ENCODE results near the gene GPX2.

The GPX2 gene

GRCh38 chr14:64942531-64943111 lies at the start of gene GPX2:
Gene GPX2 (minus strand): TSS chr14:64942745. CDS start chr14:64942726, 19 bp downstream.
- no peak for DNase-seq

DNA sequence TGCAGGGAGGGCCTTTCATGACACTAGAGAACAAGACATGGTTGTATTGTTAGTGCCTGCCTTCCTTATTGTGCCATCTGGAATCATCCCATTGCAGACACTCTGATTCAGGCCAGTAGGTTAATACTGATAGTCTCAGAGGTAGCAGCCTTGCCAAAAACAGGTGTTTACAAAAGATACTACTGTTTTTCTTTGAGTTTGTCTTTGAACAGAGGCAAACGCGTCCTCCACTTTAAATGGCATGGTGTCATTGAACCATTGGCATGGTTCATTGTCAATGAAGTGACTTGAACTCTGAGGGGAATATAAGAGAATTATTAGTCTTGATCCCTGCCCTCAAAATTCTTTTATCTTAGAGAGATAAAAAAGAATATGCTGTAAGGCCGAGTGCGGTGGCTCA lies 48.4 kb upstream of the GPX2 start:
- no peak for DNase-seq

GRCh38 chr14:64990296-64990695 lies 47.8 kb upstream of the GPX2 start:
- no peak for DNase-seq

DNA sequence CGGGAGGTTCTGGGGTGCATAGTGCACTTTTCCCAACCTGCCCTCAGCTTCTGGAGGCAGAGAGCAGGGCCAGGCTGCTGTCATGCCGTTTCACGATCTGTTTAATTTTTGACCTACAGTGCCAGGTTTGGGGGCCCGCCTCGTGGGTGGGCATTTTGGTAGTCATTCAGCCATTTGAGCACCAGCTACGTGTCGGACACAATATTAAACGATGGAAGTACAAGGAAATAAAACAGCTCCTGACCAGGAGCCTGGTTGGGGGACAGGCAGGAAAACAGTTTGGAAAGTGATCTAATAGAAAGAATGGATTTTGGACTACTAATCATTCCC lies 44.9 kb upstream of the GPX2 start:
- DNase-seq: no peak

GRCh38 chr14:64986648-64987437 lies 44.3 kb upstream of the GPX2 start, which contains the start of gene FNTB:
Gene FNTB (plus strand): TSS chr14:64986895. CDS start chr14:64986954, 59 bp downstream.
- DNase-seq: peak; percentile 98

GRCh38 chr14:64983439-64984310 lies 41.1 kb upstream of the GPX2 start:
- peak; percentile 90 for DNase-seq

DNA sequence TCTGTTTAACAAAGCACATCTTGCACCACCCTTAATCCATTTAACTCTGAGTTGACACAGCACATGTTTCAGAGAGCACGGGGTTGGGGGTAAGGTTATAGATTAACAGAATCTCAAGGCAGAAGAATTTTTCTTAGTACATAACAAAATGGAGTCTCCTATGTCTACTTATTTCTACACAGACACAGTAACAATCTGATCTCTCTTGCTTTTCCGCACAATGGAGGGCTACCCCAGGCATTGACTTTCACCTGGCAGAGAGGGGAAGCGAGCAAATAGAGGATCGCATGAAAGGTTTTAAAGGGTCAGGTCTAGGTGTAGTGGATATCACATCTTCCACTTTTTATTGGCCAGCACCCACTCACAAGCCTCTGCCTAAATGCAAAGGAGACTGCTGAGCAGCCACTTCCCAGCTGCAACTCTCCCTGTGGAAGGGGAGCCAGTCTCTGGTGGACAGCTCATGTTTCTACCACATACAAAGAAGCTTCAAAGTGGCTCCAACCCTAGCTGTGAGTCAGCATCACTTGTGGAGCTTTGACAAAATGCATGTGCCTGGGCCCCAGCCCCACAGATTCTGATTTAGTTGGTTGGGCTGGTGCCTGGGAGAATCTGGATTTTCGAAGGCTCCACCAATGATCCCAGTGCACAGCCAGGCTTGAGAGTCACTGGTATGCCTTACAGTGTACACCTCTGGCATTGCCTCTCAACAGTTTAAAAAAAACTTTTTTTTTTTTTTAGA lies 37.0 kb upstream of the GPX2 start:
- DNase-seq: no peak

GRCh38 chr14:64974563-64974962 lies 32.0 kb upstream of the GPX2 start:
- no peak for DNase-seq

DNA sequence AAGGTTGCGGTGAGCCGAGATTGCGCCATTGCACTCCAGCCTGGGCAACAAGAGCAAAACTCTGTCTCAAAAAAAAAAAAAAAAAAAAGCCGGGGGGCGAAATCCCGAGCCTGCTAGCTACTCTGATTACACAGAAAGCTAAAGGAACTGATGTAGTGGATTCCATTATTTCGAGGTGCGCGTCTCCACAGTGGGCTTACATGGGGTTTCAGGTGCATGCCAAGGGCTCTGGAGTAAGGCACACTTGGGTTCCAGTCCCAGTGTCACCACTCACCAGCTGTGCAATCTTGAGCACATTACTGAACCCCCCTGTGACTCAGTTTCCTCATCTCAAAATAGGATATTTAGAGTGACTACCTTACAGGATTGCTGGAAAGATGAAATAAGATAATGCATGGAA lies 31.3 kb upstream of the GPX2 start:
- DNase-seq: no peak

DNA sequence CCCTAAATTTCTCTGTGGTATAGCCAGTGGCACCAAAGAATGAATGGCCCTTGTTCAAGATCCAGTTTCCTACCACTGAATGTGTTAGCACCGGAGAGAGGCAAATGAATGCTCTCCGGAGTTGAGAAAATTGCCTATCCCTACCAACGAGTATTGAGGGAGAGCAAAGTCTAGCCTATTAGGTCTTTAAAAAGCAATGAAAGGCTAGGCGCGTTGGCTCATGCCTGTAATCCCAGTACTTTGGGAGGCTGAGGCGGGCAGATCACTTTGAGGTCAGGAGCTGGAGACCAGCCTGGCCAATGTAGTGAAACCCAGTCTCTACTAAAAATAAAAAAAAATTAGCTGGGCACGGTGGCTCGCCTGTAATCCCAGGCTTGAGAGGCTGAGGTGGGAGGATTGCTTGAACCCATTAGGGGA lies 30.5 kb upstream of the GPX2 start:
- no peak for DNase-seq

GRCh38 chr14:64971943-64972791 lies 29.6 kb upstream of the GPX2 start, which contains the start of gene RAB15:
Gene RAB15 (minus strand): TSS chr14:64972336. CDS start chr14:64972076, 260 bp downstream.
- no peak for DNase-seq

DNA sequence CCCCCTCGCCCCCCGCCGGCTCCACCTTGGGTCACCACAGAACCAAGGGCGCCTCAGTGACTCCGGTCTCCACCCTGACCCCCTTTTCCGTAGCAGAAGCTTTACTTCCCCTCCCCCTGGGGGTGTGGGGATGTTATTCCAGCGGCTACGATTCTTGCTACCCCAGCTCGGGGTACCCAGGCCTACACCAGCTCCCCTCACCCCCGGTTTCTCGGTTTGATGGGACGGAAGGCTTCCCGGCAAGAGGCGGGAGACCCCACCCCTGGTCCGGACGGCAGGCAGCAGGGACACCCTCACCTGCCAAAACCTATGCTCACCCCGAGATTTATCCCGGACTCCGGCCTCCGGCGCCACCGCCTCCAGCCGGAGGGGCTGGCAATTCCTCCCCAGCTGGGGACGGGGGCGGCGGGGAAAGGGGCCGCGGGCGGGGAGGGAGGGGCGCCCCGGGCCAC lies 29.0 kb upstream of the GPX2 start:
- DNase-seq: no peak

- no peak for DNase-seq
Observed at GRCh38 chr14:64970776-64971477, 28.4 kb upstream of the GPX2 start.

DNA sequence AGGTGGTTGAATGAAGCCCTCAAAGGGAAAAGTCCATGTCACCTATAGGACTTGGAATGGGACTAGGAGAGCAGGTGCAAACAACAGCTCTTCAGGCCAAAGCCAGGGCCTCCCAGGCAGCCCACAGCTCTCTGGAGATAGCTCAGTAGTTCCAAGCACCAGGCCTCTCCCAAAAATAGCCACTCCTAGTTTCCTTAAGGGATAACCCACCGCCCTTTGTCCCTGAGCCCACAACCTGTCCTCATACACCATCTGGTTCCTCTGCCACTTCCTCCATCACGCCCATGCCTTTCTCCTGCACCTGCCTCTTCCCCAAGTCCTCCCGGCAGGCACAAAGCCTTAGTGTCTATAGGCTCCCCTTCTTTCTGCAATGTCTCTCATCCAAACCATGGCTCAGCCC lies 27.5 kb upstream of the GPX2 start:
- no peak for DNase-seq

- no peak for DNase-seq
Observed at GRCh38 chr14:64968651-64969050, 26.1 kb upstream of the GPX2 start.

DNA sequence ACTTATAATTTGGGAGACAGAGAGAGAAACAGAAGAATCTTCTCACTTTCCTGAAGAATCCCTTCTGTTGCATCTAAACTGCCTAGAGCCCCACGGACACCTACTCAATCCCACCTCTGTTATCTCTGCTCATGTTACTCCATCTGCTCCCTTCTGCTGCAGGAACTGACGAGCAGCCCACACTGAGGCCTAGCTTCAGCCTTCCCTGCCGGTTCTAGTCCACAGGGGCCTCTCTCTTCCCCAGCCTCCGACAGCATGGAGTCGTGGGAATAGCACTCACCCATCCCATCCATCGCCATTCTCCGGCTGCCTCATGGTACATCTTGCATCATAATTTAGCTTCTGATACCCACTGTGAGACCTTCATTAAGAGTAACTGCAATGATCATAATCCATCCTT lies 25.6 kb upstream of the GPX2 start:
- peak; percentile 32 for DNase-seq

- DNase-seq: no peak
Observed at GRCh38 chr14:64966976-64967375, 24.4 kb upstream of the GPX2 start.

DNA sequence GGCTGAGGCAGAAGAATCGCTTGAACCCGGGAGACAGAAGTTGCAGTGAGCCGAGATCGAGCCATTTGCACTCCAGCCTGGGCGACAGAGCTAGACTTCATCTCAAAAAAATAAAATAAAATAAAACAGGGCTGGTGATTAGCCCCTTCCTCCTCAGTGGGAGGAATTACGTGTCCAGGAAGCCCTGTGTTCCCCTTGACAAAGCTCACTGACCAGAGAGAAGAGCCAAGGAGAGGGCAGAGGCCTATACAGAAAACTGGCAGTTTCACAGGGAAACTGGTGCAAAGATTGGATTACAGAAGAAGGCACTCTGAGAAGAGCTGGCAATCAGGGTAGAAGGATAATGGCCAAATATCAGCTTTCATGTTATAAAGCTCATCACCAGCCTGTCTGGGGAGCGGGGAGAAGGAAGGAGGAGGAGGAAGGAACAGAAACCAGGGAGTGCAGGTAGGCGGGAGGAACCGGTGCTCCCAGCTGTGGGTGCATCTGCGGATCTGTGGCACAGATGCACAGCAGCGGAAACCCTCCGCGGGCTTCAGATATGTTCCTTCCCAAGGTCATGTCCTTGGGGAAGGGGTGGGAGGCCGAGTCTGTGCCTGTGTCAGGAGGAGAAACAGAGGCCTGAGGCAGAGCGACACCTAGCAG lies 22.9 kb upstream of the GPX2 start:
- no peak for DNase-seq

DNA sequence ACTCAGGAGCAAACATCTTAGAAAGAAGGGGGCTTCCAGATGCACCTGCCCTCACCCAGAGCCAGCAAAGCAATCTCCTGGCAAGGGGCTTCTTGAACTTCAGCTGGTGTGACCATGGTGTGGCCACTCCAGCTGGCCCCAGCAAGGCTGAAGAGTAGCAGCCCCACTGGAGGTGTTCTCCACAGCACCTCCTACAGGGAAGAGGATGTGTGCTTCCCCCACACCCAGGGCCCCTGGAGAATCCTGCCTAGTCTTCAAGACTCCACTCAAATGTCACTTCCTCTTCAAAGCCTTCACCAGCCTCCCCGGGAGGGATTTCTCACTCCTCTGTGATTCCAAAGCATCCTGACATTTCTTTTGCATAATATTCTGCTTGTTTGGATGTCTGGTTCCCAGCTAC lies 21.1 kb upstream of the GPX2 start:
- no peak for DNase-seq

- peak; percentile 92 for DNase-seq
Observed at GRCh38 chr14:64960762-64961276, 18.3 kb upstream of the GPX2 start.

Data from NCI-H1694 (cell line).